Heart left ventricle (tissue), 16 donors: ENCODE data around the gene PDYN. TPM values are rescaled to one million over a fixed set of nuclear protein-coding genes. Genes with fewer than 3 reads are reported as not detected.

ENCODE experiments used
- ATAC-seq, 4 donors: fragments of 200-7000 bp; cut with Tn5 transposase; one replicate each; pipeline ENCODE4 v1.9.1; 2020 to 2022; ENCODE audit warnings: moderate library complexity in 4 of 4, mild to moderate bottlenecking in 3 of 4, moderate number of reproducible peaks in 1 of 4
- DNase-seq, 5 donors: peaks; one replicate each; pipeline ENCODE4 v3.0.0-alpha.2; 2020
- H3K27ac ChIP-seq, 12 donors: fragments of 200-600 bp; sonication (generic) in 4 of 12; one replicate each; pipeline versions ENCODE4 v1.5.0 to v1.8.0; 2016 to 2022; ENCODE audit warnings: mild to moderate bottlenecking in 2 of 12
- H3K27me3 ChIP-seq, 9 donors: fragments of 200-600 bp; sonication (generic) in 2 of 9; one replicate each; pipeline versions ENCODE4 v1.5.1 to v1.8.0; 2016 to 2022; ENCODE audit warnings: mild to moderate bottlenecking in 3 of 9
- H3K36me3 ChIP-seq, 9 donors: fragments of 200-600 bp; sonication (generic) in 2 of 9; one replicate each; pipeline versions ENCODE4 v1.5.0 to v1.8.0; 2018 to 2022; ENCODE audit warnings: mild to moderate bottlenecking in 2 of 9
- H3K4me1 ChIP-seq, 12 donors: fragments of 200-600 bp; sonication (generic) in 4 of 12; one replicate each; pipeline versions ENCODE4 v1.5.0 to v1.8.0; 2016 to 2022; ENCODE audit warnings: mild to moderate bottlenecking in 3 of 12
- H3K4me3 ChIP-seq, 12 donors: fragments of 200-600 bp; sonication (generic) in 4 of 12; one replicate each; pipeline versions ENCODE4 v1.5.0 to v1.8.0; 2017 to 2022; ENCODE audit warnings: mild to moderate bottlenecking in 9 of 12, moderate library complexity in 4 of 12
- H3K9me3 ChIP-seq, 12 donors: fragments of 200-600 bp; sonication (generic) in 4 of 12; one replicate each; pipeline versions ENCODE4 v1.5.0 to v1.8.0; 2016 to 2022; ENCODE audit warnings: mild to moderate bottlenecking in 1 of 12
- CTCF ChIP-seq, 12 donors: fragments of 200-600 bp; sonication (generic) in 4 of 12; IDR thresholded peaks; one replicate each; pipeline versions ENCODE4 v1.5.0 to v1.8.0; 2018 to 2022; ENCODE audit warnings: antibody characterized with exemption in 12 of 12, mild to moderate bottlenecking in 5 of 12
- POLR2A ChIP-seq, 2 donors: fragments of 450-650 bp; IDR thresholded peaks; one replicate each; pipeline ENCODE4 v1.6.1; 2017; ENCODE audit warnings: antibody characterized with exemption in 2 of 2, mild to moderate bottlenecking in 2 of 2, moderate library complexity in 2 of 2
- WGBS, 4 donors: extraction: QIAGEN DNeasy Blood & Tissue Kit in 2 of 4; methylation state at CpG; one replicate each; pipeline versions ENCODE4 v1.1.5 to v1.1.7; 2013 to 2018; 5-methylcytosine and 5-hydroxymethylcytosine counted together
- intact Hi-C, 10 donors: fragments of 100-400 bp; cut with DNase I; formaldehyde crosslinking; loops; one replicate each; pipeline versions ENCODE4 v1.11.1 to v1.14.2; 2022
- polyA plus RNA-seq, 2 donors: library from polyadenylated mRNA; stranded (reverse); fragments of 200-250 nt; gene quantifications; one replicate each; pipeline ENCODE4 v1.2.3, GENCODE V29; 2013
- total RNA-seq, 9 donors: library from RNA; depleted of rRNA in 2 of 9; stranded (reverse); fragments of >200 nt in 2 of 9; fragmentation: NEBNext Ultra II Directional in 3 of 9; extraction: Animal tissue kit (Norgen Biotek cat#: 25700) in 3 of 9; gene quantifications; one replicate each; pipeline versions ENCODE4 v1.1.0 to v1.2.4, GENCODE V29; 2016 to 2023
- donor health status: ischemic (EF 13 %, LVEDD 7.1; RV severe dilation, severe dysfunction).
- donor health status: healthy with polysubstance abuse.
- donor health status: DM: no; HTN: yes; CAD: no.
- donor health status: DM: no; HTN: no; CAD: no.
- donor health status: ischemic (EF 25% LVEDD 6.9; RV normal size, moderate dysfunction).
- donor health status: ischemic (EF 25% LVEDD 5.7; RV mildly dilated, moderate dysfunction).
- donor health status: healthy.
- donor health status: DM: yes; HTN: yes; CAD: no.
- donor health status: ischemic (EF 35%, LVEDD 5.7; RV mildly dilated, moderate dysfunction).
- donor health status: nonischemic (EF 11% LVEDD 7.7; RV severe dilation, severe dysfunction).
- donor health status: DM: yes; HTN: yes; CAD: no.
- donor health status: PGD.
- donor health status: ischemic (EF 29% LVEDD 5.4; RV normal size, mild dysfunction).
- donor health status: nonischemic (EF 23%, LVEDD 6.1; RV moderate dilation, normal function).

The PDYN gene
- total and polyA plus RNA-seq, 11 donors = not detected

- Histone ChIP-seq H3K36me3 (no peaks in the 10 kb centered on the region), H3K27me3 (peaks cover 0 to 44% (median 12%) of the 10 kb centered on the region in 9 donors), H3K27ac (no peak overlapping the region), H3K4me3 (no peak overlapping the region), H3K4me1 (peaks cover 0 to 4% (median 0%) of the 10 kb centered on the region in 12 donors), H3K9me3 (no peaks in the 10 kb centered on the region)
- DNase-seq (no peak), ATAC-seq (no peak)
- intact Hi-C loops = no loop called here
- TF ChIP-seq CTCF (IDR thresholded peaks at IDR 0.05) = no peak
- TF ChIP-seq POLR2A (IDR thresholded peaks at IDR 0.05) = no peak
- WGBS, 4 donors = 90 to 100% (median 92%) methylated on average over 1 of the region's 1 CpG
Measured at GRCh38 chr20:2005359-2005758, 11.5 kb upstream of the PDYN start.

- peaks cover 0 to 43% (median 14%) of the 10 kb centered on the region in 9 donors for H3K27me3 ChIP-seq
- intact Hi-C loops = no loop called here
- H3K36me3 ChIP-seq = no peaks in the 10 kb centered on the region
- no peak overlapping the region for H3K27ac ChIP-seq
- DNase-seq (no peak), ATAC-seq (no peak)
- H3K4me3 ChIP-seq = no peak overlapping the region
- no peak for TF ChIP-seq POLR2A (IDR thresholded peaks at IDR 0.05)
- no peak for TF ChIP-seq CTCF (IDR thresholded peaks at IDR 0.05)
- WGBS, 4 donors = 0 to 29% (median 12%) methylated on average over 1 of the region's 1 CpG
- peaks cover 0 to 4% (median 0%) of the 10 kb centered on the region in 12 donors for H3K4me1 ChIP-seq
- H3K9me3 ChIP-seq = no peaks in the 10 kb centered on the region
Measured at GRCh38 chr20:2004171-2004570, 10.3 kb upstream of the PDYN start.

GRCh38 chr20:2002365-2002764, 8.5 kb upstream of the PDYN start:
- Histone ChIP-seq H3K27me3 (peaks cover 0 to 54% (median 14%) of the 10 kb centered on the region in 9 donors), H3K9me3 (no peaks in the 10 kb centered on the region), H3K27ac (no peak overlapping the region), H3K4me1 (peaks cover 0 to 4% (median 0%) of the 10 kb centered on the region in 12 donors), H3K4me3 (no peak overlapping the region), H3K36me3 (no peaks in the 10 kb centered on the region)
- intact Hi-C loops = no loop called here
- no peak for DNase-seq
- WGBS, 4 donors = 66 to 82% (median 76%) methylated on average over 4 of the region's 4 CpGs
- TF ChIP-seq POLR2A (IDR thresholded peaks at IDR 0.05) (no peak), CTCF (IDR thresholded peaks at IDR 0.05) (no peak)
- no peak for ATAC-seq

GRCh38 chr20:2001119-2001518, 7.3 kb upstream of the PDYN start:
- intact Hi-C loops = no loop called here
- Histone ChIP-seq H3K4me1 (no peaks in the 10 kb centered on the region), H3K27me3 (peaks cover 0 to 52% (median 12%) of the 10 kb centered on the region in 9 donors), H3K4me3 (no peak overlapping the region), H3K36me3 (no peaks in the 10 kb centered on the region), H3K9me3 (no peaks in the 10 kb centered on the region), H3K27ac (no peak overlapping the region)
- TF ChIP-seq POLR2A (IDR thresholded peaks at IDR 0.05) = no peak
- TF ChIP-seq CTCF (IDR thresholded peaks at IDR 0.05) = no peak
- 60 to 79% (median 65%) methylated on average over 3 of the region's 3 CpGs for WGBS, 4 donors
- ATAC-seq = no peak
- no peak for DNase-seq
